NCI-H2107 treated with DMSO at 0.1 percent for 48 hours (cell line): ENCODE data around the gene GFPT2.

Source experiments
- DNase-seq: peaks from one replicate; lab custom pipeline; 2025; ENCODE audit not compliant: unreplicated experiment; lab: John Stamatoyannopoulos, UW

GFPT2 gene

DNA sequence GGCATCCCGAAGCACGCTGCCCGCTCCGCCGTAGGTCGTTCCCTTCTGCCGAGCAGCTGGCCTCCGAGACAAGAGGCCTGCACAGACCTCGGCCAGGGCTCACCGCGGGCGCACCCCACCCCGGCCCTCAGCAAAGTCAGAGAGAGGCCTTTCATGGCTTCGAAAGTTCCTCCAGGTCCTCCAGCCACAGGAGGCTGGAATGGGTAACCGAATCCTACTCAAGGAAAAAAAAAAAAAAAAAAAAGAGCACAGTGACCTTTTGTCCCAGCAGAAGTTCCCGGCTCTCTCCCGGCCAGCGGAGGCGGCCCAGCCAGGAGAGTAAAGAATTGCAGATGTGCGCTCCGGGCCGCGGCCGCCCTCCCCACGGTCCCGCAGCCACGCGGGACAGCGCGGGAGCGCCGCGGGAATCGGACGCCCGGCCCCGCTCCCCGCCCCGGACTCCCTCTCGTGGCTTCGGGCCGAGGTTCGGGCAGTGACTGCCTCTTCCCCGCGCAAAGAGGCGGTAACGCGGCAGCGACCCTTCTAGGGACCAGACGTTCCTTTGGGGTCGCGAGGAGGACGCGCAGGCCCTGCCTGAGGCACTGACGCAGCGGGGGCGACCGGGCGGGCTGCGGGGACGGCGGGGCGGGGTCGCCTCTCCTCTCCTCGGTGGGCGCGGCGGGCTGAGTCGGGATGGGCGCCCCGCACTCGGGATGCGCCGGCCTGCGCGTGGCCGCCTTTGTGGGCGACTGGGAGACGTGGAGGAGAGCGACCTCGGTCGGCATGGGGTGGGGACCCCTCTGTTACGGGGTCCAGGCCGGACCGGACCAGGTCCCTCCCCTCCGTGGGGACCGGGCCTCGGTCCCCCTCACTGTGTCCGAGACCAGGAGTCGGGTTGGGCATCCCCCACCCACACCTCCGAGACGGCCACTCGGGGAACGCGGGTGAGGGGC is 754 bp downstream of the GFPT2 start:
- DNase-seq = no peak

DNA sequence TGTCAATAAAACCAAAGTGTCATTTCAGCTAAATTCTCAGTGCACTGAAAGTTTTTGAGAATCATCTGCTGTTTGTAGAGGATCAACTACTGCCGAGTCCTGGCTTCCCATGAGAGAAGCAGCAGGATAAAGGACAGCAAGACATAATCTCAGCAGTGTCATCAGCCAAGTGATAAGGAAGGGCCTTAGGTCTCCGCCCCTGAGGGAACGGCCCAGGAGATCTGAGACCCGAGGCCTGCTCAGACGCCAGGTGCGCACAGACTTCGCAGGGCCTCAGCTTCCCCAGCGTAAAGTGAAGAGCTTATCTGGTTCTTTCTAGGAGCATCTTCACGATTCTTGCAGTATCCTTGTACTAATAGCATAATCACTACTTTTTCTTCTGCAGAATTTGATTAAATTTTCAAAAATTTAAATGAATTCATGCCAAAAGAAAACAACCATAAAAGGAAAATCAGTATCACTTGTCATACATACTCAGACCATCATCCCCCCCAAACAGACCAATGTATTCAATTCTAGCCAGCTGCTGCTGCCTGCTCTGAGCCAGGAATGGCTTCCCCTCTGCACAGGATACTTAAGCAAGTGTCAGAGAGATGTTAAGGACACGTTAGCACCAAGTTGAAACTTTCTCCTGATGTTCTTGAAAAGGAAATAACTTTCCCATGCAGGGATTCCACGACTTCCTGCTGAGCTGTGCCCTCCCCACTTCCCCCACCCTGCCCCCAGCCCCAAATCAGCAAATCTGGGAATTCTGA is 2.2 kb downstream of the GFPT2 start:
- DNase-seq = no peak

DNA sequence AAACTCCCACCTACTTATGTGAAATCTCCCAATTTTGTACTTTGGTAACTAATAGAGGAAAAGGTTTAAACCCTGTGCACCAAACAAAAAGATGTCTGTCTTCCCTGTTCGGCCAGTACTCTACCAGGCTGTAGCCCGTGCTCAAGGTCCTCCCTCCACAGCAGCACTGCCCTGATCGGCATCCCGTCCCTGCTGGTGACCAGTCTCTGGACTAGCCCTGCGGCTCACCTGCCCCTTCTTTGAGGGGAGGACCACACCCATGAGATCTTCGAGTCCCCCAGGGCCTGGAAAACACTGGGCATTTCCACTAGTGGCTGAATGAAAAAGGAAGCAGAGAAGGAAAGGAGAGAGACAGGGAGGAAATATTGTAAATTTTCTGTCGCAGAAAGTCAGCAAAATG is 2.8 kb downstream of the GFPT2 start:
- no peak for DNase-seq

DNA sequence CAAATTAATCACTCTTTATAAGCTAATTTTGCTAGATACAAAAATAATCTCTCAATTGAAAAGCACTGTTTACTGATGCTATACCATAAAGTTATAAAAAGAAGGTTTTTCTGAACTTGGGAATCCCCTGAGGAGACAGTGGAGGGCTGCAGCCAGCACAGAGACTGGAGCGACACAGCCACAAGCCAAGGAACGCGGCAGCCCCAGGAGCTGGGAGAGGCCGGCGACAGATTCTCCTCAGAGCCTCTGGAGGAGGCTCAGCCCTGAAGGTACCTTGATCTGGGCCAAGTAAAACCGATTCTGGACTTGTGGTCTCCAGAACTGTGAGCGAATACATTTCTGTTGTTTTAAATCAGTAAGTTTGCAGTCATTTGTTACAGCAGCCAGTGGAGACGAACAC is 3.7 kb downstream of the GFPT2 start:
- DNase-seq = no peak

DNA sequence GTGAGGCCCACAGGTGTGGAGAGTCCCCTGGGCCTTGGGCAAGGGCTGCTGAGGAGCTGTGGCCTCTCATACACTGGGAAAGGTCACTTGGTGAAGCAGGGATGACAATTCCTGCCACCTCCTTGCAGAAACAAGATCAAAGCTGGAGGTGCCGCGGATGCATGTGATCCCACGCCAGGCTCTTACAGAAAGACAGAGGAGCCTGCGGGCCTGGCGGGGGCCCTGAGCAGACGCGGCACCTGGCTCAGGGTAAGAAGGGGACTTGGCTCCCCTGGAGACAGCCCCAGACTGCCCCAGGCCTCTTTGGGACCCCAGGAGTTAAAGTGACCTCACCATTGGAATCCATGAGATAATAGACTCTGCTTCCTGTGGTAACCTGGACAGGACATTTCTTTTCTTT is 4.8 kb downstream of the GFPT2 start:
- no peak for DNase-seq

DNA sequence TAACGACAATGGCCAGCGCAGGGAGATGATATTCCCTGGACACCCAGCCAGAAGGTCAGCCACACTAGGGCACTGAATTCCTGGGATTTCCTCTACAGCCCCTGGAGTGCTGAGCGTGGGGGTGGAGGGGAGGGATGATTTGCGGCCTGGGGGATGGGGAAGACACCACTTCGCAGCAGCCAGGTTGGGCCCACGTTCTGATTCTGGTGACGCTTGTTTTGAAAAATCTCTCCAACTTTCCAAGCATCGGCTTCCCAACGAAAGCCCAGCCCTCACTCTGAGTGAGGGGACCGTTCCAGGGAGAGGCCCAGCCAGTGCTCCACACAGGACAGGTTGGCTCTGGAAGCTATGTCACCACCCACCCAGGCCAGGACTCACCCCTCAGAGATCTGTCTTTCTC is 5.4 kb downstream of the GFPT2 start:
- no peak for DNase-seq

DNA sequence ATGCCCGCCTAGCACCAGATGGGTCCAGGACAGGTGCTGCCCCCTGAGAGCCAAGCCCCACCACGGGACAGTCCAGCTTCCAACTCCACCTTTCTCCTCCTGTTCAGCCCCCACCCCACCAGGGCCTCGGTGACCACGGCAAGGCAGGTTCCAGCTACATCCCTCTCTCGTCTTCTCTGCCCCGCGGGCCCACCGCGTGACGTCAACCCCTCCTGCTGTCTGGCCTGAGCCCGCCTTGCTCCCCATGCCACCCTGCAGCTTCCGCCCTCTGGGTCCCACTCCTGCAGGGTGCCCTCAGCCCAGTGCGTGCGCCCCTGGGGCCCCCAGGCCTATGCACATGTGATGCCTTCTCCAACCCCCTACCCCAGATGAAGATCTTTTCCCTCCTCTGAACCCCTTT is 6.8 kb downstream of the GFPT2 start:
- DNase-seq = no peak

DNA sequence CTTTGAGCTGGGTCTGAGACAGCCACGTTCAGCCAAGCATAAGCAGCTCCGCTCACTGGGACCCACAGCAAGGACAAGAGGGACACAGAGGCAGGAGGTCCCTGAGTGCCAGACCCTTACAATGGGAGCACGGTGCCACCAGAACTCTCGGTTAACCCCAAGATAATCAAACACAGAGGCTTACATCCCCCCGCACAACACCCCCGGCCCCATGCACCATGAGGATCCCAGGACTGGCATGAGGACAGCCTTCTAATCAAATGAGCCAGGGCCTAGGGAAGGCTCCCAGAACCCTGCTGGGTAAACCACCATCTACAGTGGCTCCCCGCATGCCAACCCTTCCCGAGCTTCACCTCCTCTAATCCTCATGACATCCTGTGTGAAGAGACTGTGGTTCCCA is 7.4 kb downstream of the GFPT2 start:
- DNase-seq = no peak

DNA sequence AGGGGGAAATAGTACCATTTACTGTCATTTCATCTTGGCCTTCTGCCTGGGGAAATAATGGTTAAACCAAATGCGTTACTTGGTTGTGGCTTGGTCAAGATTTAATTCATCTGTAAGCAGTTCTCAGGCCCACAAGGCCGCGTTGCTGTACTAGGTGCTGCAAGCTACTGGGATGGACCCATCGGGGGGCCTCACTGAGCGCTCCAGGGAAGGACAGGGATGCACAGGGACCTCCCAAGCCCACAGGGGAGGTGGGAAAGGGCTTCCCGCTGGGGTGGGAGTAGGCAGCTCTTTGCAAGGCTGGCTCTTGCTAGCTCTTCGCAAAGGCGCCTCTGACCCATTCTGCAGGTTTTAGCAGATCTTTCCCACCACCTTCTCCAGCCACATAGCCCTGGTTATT is 8.0 kb downstream of the GFPT2 start:
- DNase-seq = no peak

DNA sequence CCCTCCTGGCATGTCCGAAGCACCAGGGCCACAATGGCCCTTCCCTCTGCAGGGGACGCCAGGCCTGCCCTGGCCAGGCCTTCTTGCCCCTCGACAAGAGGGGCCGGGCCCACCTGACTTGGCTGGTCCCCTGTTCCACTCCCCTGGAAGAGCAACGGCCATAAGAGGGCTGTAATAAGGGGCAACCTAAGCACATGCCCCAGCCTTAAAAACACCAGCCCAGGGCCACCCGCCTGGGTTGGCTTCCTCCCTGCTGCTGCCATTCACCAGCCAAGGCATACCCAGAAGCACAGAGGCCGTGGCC is 8.5 kb downstream of the GFPT2 start:
- no peak for DNase-seq

DNA sequence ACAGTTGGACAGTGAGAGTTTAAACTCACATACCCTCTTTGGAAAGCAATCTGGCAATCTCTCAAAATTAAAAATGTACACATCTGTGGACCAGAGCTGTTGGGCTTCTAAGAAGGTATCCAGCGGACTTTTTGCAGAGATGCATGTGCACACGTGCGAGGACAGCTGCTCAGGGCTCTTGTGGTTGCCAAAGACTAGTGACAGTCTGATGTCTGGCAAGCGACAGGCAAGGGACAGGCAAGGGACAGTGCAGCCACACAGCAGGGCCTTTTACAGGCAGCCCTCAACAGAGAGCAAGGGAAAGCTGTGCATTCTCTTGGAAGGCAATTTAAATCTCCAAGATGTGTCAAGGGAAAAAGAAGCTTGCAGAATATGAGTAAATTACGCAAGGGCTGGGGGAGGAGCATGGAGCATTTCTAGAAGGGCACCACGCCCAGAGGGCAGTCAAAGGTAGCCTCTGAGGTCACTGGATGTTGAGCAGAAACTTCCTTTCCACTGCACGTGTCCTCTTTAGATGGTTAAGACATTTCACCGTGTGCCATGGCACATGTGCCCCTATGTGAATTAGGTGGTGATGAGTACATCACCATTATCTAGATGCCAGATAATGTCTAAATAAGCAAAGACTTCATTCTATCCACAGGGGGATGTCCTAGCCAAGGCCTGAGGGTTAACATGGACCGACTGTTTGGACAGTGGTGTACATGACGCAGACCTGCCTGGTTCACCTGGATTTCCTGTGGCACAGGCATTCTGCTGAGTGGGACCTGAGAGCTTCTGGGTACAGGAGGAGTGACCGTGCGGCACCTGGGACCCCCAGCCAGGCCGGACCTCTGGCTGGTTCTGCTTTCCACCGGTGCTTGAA is 9.1 kb downstream of the GFPT2 start:
- no peak for DNase-seq

DNA sequence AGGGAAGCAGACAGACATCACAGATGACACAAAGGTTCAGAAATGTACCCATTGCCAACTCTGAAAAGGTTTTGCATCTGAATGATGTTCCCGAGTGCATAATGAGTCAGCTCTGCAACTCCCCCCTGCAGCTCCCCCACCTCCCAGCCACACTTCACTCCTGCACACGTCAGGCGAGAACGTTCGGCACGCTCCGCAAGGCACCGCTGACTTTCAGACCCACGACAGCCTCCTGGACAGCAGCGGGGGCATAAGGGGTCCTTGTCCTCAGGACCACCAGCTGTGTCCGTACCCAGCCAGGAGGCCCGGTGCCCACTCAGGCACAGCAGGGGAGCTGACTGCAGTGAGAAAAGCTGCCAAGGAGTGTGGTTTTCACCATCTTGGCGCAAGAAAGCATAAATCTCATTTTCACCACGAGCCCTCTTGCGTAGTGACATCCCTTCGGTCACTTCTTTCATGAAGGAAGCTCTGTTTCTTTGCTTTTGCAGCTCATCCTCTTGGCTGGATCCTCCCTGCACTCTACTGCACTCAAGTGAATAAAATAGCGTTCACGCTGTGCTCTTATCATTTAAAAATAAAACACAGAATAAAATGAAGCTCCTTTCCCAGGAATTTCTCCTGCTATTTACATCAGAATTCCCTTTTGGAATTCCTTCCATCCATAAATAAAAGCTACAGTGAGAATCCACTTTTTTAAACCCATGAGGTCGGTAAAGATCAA is 9.9 kb downstream of the GFPT2 start:
- no peak for DNase-seq

DNA sequence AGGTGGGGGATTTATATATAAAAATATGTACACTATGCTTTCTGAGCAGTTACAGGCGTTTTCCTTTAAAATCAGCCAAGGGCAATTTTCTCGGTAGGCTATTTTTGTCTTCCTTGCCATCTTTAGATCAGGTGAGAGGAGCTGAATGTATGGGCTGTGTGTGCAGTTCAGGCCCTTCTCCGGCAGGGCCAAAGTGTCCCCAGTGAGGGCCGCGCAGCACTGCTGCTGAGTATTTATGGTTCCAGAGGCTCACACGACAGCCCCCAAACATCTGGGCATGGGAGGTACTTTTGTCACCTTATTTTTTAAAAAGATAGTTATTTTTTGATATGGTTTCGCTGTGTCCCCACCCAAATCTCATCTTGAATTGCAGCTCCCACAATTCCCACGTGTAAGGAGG is 11.5 kb downstream of the GFPT2 start:
- DNase-seq = no peak

DNA sequence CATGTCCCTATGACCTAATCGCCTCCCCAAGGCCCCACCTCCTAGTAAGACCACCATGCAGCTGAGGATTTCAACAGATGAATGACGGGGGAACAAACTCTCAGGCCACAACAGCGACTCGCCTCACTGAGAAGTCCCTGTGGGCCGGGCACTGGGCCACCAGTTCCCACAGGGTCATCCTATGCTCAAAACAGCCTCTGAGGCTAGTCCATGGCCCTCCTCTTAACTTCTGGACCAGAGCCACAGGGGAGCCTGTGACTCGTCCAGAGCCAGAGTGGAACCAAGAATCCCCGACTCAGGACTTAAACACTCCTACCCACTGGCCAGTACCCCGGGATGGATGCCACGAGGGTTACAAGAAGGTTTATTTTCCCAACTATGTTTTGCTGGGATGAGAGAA is 12.3 kb downstream of the GFPT2 start:
- DNase-seq = no peak

DNA sequence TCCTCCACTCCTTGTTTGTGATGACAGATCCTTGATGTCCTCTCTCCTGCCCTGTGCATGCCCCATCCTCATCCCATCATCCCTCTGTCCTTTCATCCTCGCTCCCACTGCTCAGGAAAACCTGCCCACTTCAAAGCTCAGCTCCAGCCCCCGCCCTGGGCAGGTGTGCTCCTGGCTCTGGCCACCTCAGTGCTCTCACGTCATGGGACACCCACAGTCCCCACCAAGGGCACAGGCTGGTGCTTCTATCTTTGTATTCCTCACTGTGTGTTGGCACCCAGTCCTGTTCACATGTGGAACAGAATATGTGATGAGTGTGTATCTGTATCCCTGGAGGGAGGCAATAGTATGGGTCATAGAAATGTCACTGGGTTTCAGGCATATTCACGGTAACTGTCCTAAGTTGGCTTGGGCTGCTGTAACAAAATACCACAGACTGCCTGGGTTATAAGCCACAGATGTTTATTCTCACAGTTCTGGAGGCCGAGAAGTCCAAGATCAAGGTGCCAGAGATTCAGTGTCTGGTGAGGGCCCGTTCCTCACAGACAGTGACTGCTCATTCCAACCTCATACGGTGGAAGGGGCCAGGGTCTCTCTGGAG is 13.5 kb downstream of the GFPT2 start:
- no peak for DNase-seq

DNA sequence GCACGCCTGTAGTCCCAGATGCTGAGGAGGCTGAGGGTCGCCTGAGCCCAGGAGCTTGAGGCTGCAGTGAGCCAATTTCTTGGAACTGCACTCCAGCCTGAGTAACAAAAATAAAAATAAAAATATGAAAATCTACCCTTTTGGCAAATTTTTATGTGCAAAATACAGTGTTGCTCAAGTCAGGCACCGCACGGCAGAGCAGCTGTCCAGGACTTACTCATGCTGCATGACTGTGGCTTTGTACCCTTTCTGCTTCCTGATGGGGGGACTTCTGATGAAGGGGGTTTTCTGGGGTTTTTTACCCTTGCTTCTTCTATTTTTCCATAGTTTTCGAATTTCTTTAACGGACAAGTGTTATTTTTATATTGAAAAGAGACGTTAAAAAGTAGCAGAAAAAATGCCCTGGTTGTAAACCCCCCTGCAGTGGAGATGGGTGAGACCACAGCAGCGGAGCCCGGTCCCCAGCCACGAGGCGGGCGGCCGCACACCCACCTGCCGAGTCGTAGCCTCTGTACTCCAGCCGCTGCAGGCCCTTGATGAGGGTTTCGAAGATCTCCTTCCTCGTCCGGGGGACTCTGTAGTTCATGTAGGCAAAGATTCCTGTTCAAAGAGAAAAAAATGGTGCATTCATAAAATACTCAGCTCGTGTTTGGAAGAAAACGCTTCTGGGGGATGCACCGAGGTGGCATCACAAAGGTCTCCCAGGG is 15.0 kb downstream of the GFPT2 start:
- no peak for DNase-seq

DNA sequence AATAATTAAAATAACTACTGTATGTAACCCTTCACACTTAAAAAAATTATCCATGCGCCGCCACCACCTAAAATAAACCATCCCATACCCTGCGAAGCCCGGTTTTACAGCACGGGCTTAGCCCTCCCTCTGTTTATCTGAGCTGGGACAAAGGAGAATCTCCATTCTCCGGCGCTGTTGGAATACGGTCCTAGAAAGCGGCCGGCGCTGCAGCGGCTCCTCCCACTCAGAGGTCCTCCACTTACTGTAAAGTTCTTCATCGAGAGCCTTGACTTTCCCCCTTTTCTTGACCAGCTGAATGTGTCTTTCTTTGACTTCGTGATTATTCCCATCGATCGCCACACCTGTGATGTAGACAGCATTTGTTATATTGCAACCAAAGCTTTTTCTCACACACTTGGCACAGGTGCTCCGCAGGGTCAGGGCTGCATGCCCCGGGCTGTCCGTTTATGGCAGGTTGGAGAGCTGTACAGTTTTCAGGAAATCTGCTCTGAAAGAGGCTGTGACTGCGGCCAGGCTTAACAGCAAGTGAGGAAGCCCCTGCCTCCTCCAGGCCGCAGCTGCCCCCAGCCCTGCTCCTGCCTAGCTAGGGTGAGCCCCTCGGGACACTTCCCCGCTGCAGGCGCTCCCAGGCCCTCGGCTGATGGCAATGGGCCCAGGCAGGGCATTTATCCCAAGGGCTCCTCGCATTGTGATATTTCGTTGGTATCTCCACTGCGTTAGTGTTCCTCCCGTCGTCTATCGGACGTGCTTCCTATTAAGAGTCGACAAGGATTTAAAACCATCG is 16.7 kb downstream of the GFPT2 start:
- DNase-seq = no peak

DNA sequence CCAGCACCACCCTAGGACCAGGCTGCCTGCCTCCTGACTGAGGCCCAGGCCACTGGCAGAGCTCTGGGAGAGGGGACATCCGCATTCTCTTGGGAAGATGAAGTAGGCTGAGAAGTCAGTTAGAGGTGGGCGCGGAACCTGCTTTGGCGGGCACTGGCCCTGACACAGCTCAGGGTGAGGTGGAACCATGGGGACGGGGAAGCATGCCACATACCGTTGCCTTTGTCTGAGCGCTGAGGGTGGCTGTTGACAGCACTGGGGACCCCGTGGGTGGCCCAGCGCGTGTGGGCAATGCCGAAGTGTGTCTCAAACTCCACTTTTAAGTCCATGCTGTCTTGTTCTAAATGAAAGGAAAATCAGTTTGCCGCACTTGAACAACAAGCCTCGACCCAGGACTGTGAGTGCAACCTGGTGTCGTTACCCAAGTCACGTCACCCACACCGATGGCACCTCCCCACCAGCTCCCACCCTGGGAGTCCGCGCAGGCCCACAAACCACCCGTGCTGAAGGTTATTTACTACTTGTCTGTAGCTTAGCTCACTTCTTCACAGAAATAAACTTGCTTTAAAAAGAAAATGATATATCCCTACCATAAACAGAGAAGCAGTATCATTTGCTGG is 17.4 kb downstream of the GFPT2 start:
- DNase-seq = no peak
